Mesothelial cell of epicardium (in vitro differentiated cells): ENCODE results near the gene VAMP4. TPM values are rescaled to one million over a fixed set of nuclear protein-coding genes. Genes with fewer than 3 reads are reported as not detected.

Experiments used
- DNase-seq, 2 experiments: peaks; one replicate each; pipeline ENCODE4 v3.0.0; 2021; ENCODE audit warnings: low spot score in 2 of 2; ENCODE audit not compliant: unreplicated experiment in 2 of 2
- H3K27ac Mint-ChIP-seq: 2 replicates; pipeline ENCODE4 v1.8.0; 2021; ENCODE audit warnings: mixed read lengths
- H3K27me3 Mint-ChIP-seq: 2 replicates; pipeline ENCODE4 v1.8.0; 2021; ENCODE audit warnings: low read depth, mixed read lengths
- H3K36me3 Mint-ChIP-seq: 2 replicates; pipeline ENCODE4 v1.8.0; 2021; ENCODE audit warnings: mixed read lengths
- H3K4me1 Mint-ChIP-seq: 2 replicates; pipeline ENCODE4 v1.8.0; 2021; ENCODE audit warnings: mixed read lengths
- H3K4me3 Mint-ChIP-seq: 2 replicates; pipeline ENCODE4 v1.8.0; 2021; ENCODE audit warnings: mild to moderate bottlenecking, moderate library complexity, mixed read lengths
- H3K9me3 Mint-ChIP-seq: 2 replicates; pipeline ENCODE4 v1.8.0; 2021; ENCODE audit warnings: mixed read lengths
- CTCF ChIP-seq: fragments of 200-600 bp; sonication (generic); IDR thresholded peaks from one replicate; pipeline ENCODE4 v1.5.0; 2021; ENCODE audit warnings: antibody characterized with exemption; ENCODE audit not compliant: unreplicated experiment
- total RNA-seq: library from RNA; stranded (reverse); gene quantifications from 3 replicates; pipeline ENCODE4 v1.2.1, GENCODE V29; 2021

The VAMP4 gene
- total RNA-seq, 1 donor from 2014 or later = 8.1 TPM

DNA sequence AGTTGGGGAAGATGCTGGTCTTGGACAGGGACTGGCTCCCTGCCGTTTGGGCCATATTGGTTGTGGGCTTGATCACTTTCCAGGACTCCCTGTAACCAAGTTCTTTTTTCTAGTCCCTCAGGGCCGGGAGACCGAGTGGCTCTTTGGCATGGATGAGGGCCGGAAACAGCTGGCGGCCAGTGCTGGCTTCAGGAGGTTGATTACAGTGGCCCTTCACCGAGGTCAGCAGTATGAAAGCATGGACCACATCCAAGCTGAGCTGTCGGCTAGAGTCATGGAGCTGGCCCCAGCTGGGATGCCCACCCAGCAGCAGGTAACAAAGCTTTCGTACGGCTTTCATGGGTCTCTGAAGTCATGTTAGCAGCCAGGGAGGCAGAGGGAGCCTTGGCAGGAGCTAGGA, 43.9 kb upstream of the VAMP4 start:
- Mint-ChIP-seq H3K27ac (no peak overlapping the region), H3K4me3 (no peak overlapping the region), H3K27me3 (no peaks in the 10 kb centered on the region), H3K9me3 (no peaks in the 10 kb centered on the region), H3K36me3 (peaks cover 34% of the 10 kb centered on the region), H3K4me1 (peaks cover 37% of the 10 kb centered on the region)
- no peak for DNase-seq
- TF ChIP-seq CTCF = no peak

DNA sequence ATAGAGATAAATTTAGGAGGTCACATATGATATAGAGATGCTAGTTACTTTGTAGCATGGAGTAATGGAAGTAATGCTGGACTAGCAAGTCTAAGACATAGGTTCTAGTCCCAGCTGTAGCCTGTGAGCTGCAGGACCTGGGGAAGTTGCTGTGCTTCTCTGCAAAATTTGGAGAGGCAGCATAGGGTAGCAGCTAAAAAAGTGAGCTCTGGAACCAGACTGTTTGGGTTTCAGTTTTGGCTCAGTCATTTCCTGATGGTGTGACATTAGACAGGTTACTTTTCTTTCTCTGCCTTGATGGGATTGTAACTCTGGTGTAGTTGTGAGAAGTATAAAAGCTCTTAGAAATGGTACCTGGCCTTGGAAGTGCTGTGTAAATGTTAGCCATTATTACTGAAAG, 42.9 kb upstream of the VAMP4 start:
- no peak for DNase-seq
- H3K27ac Mint-ChIP-seq = peak overlapping the region; percentile 10
- peaks cover 42% of the 10 kb centered on the region for H3K4me1 Mint-ChIP-seq

GRCh38 chr1:171783816-171784530, 42.1 kb upstream of the VAMP4 start:
- peak overlapping the region; percentile 90 for H3K4me3 Mint-ChIP-seq
- no peak overlapping the region for H3K27ac Mint-ChIP-seq

More for the DNA sequence above, 42.9 kb upstream of the VAMP4 start:
- Mint-ChIP-seq H3K36me3 (peaks cover 30% of the 10 kb centered on the region), H3K9me3 (no peaks in the 10 kb centered on the region), H3K4me3 (peak overlapping the region; percentile 28), H3K27me3 (no peaks in the 10 kb centered on the region)
- TF ChIP-seq CTCF = no peak

GRCh38 chr1:171781176-171781875, 39.5 kb upstream of the VAMP4 start, which contains the start of gene METTL13:
TSS of gene METTL13 (plus strand) at chr1:171781660. CDS start at chr1:171781968, 308 bp downstream.
- TF ChIP-seq CTCF = no peak

More at GRCh38 chr1:171783816-171784530, 42.1 kb upstream of the VAMP4 start:
- Mint-ChIP-seq H3K9me3 (no peaks in the 10 kb centered on the region), H3K36me3 (peaks cover 26% of the 10 kb centered on the region), H3K27me3 (no peaks in the 10 kb centered on the region), H3K4me1 (peaks cover 42% of the 10 kb centered on the region)
- TF ChIP-seq CTCF = no peak
- no peak for DNase-seq

DNA sequence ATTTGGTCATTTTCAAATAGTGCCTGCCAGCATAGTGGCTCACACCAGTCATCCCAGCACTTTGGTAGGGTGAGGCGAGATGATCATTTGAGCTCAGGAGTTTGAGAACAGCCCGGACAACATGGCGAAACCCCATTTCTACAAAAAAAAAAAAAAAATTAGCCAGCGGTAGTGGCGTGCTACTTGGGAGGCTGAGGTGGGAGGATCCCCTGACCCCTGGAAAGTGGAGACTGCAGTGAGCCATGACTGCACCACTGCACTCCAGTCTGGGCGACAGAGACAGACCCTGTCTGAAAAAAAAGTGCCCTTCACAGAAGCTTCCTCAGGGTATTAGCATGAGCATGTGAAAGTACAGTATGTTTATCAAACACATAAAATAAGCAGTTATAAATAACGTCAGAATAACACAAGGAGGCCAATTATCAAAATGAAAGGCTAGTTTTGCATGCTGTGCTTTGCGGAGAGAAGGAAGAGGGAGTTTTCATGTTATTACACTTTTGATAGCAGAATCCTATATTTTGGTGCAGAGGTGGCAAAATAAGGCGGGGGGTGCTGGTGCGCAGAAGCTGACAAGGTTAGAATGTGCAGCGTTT, 38.8 kb upstream of the VAMP4 start:
- peaks cover 6% of the 10 kb centered on the region for H3K27me3 Mint-ChIP-seq
- H3K4me1 Mint-ChIP-seq = peaks cover 42% of the 10 kb centered on the region
- TF ChIP-seq CTCF = no peak
- DNase-seq = no peak
- H3K36me3 Mint-ChIP-seq = peaks cover 5% of the 10 kb centered on the region
- no peaks in the 10 kb centered on the region for H3K9me3 Mint-ChIP-seq
- peak overlapping the region; percentile 98 for H3K27ac Mint-ChIP-seq
- H3K4me3 Mint-ChIP-seq = peak overlapping the region; percentile 90

More at GRCh38 chr1:171781176-171781875, 39.5 kb upstream of the VAMP4 start, which contains the start of gene METTL13:
- Mint-ChIP-seq H3K36me3 (peaks cover 9% of the 10 kb centered on the region), H3K4me1 (peaks cover 42% of the 10 kb centered on the region), H3K4me3 (peak within 1 kb of the TSS; percentile 90), H3K27me3 (peaks cover 2% of the 10 kb centered on the region), H3K9me3 (no peaks in the 10 kb centered on the region), H3K27ac (peak within 1 kb of the TSS; percentile 98)
- DNase-seq = peak; percentile 95 to 97
